Lung (tissue), 12 donors: ENCODE results near the gene ASCL3. TPM values are rescaled to one million over a fixed set of nuclear protein-coding genes. Genes with fewer than 3 reads are reported as not detected.

Source experiments
- ATAC-seq: fragments of 200-7000 bp; cut with Tn5 transposase; one replicate; pipeline ENCODE4 v1.9.1; 2020; ENCODE audit warnings: moderate number of reproducible peaks; ENCODE audit not compliant: insufficient read depth, low FRiP score
- DNase-seq, 3 donors: peaks; one replicate each; pipeline ENCODE4 v3.0.0-alpha.2; 2013 to 2017
- H3K27ac ChIP-seq, 2 donors: one replicate each; pipeline ENCODE4 v1.5.1; 2013; ENCODE audit warnings: mild to moderate bottlenecking in 2 of 2, moderate library complexity in 2 of 2, control low read depth in 1 of 2, inconsistent platforms in 1 of 2, low read depth in 1 of 2, low read length in 1 of 2
- H3K27me3 ChIP-seq, 3 donors: one replicate each; pipeline ENCODE4 v1.5.1; 2013; ENCODE audit warnings: low read length in 2 of 3; ENCODE audit not compliant: control insufficient read depth in 3 of 3, insufficient read depth in 3 of 3
- H3K36me3 ChIP-seq, 4 donors: one replicate each; pipeline ENCODE4 v1.5.1; 2013; ENCODE audit warnings: low read length in 4 of 4, mild to moderate bottlenecking in 1 of 4, moderate library complexity in 1 of 4; ENCODE audit not compliant: control insufficient read depth in 4 of 4, insufficient read depth in 4 of 4
- H3K4me1 ChIP-seq, 5 donors: one replicate each; pipeline ENCODE4 v1.5.1; 2013; ENCODE audit warnings: low read length in 5 of 5, mild to moderate bottlenecking in 2 of 5, moderate library complexity in 1 of 5; ENCODE audit not compliant: control insufficient read depth in 5 of 5, insufficient read depth in 5 of 5
- H3K4me3 ChIP-seq: one replicate; pipeline ENCODE4 v1.5.1; 2013; ENCODE audit warnings: mild to moderate bottlenecking, control low read depth, moderate library complexity
- H3K9ac ChIP-seq, 2 donors: one replicate each; pipeline ENCODE4 v1.5.1; 2013; ENCODE audit warnings: low read length in 2 of 2, control low read depth in 1 of 2; ENCODE audit not compliant: insufficient read depth in 1 of 2
- H3K9me3 ChIP-seq, 4 donors: one replicate each; pipeline ENCODE4 v1.5.1; 2013; ENCODE audit warnings: low read length in 3 of 4, mild to moderate bottlenecking in 1 of 4, moderate library complexity in 1 of 4; ENCODE audit not compliant: control insufficient read depth in 4 of 4, insufficient read depth in 3 of 4
- WGBS, 2 donors: extraction: QIAGEN DNeasy Blood & Tissue Kit; methylation state at CpG; one replicate each; pipeline ENCODE4 v1.1.7; 2013; 5-methylcytosine and 5-hydroxymethylcytosine counted together
- polyA plus RNA-seq, 2 donors: library from polyadenylated mRNA; stranded (reverse); fragments of 200-250 nt; gene quantifications; one replicate each; pipeline ENCODE4 v1.2.1, GENCODE V29; 2013
- total RNA-seq, 2 donors: library from RNA; depleted of rRNA in 1 of 2; stranded (reverse); fragments of >200 nt in 1 of 2; gene quantifications; one replicate each; pipeline ENCODE4 v1.2.1, GENCODE V29; 2014 to 2021
- TF ChIP-seq, protein P1 (sequence below): IDR thresholded peaks from 2 replicates; pipeline ENCODE4 v1.5.1; 2012; ENCODE audit warnings: mild to moderate bottlenecking; ENCODE audit errors: control extremely low read depth, extremely low read depth
- donor health status: control.
- donor health status: control.
- donor health status: Bipolar disorder and iron deficiency.
- donor health status: healthy.
- donor health status: DM: yes; HTN: yes; CAD: no.

ASCL3 gene
- total and polyA plus RNA-seq, 4 donors: not detected

DNA sequence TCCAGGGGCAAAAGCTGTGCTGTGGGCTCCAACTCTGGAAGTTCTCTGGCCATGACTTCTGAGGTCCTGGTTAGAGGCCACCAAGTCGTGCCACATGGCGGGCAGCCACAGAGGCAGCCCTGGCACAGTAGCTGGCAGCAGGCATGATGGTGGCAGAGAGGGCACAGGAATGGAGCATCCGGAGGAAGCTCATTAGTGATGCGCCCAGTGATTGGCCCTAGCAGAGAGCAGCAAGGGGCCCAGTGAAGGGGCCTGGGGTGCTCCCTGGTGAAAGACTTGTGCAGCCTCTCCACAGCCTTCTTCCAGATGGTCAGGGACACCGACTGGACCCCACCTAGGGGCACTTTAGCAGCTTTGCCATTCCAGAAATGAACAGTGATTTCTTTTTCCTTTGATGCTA lies 17.1 kb downstream of the ASCL3 start:
- H3K4me3 ChIP-seq: no peak overlapping the region
- H3K27ac ChIP-seq: no peak overlapping the region
- no peak for DNase-seq
- no peaks in the 10 kb centered on the region for H3K4me1 ChIP-seq
- 95 to 97% methylated on average over 5 of the region's 5 CpGs for WGBS, 2 donors
- H3K36me3 ChIP-seq: peaks cover 3 to 16% (median 11%) of the 10 kb centered on the region in 4 donors
- no peaks in the 10 kb centered on the region for H3K9me3 ChIP-seq
- ATAC-seq: no peak
- no peaks in the 10 kb centered on the region for H3K27me3 ChIP-seq
- TF ChIP-seq, protein P1, sequence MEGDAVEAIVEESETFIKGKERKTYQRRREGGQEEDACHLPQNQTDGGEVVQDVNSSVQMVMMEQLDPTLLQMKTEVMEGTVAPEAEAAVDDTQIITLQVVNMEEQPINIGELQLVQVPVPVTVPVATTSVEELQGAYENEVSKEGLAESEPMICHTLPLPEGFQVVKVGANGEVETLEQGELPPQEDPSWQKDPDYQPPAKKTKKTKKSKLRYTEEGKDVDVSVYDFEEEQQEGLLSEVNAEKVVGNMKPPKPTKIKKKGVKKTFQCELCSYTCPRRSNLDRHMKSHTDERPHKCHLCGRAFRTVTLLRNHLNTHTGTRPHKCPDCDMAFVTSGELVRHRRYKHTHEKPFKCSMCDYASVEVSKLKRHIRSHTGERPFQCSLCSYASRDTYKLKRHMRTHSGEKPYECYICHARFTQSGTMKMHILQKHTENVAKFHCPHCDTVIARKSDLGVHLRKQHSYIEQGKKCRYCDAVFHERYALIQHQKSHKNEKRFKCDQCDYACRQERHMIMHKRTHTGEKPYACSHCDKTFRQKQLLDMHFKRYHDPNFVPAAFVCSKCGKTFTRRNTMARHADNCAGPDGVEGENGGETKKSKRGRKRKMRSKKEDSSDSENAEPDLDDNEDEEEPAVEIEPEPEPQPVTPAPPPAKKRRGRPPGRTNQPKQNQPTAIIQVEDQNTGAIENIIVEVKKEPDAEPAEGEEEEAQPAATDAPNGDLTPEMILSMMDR: no peak
- H3K9ac ChIP-seq: no peak overlapping the region

DNA sequence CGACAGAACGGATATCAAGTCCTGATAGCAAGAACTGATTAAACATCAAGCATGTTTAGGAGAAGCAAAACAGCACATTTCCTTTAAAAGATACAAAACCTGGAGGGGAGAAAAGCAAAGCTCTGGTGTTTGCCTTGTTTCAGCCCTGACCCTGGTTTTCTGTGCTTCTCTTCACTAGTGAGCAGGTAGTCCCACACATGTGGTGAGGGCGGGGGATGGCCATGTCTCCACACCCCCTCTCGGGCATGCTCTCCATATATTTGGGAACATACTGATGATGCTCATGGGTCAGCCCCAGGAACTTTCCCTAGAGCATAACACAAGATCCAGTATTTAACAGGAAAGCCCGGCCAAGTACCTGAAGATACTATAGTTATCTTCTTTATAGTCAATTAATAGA lies 20.1 kb downstream of the ASCL3 start:
- 87 to 92% methylated on average over 5 of the region's 5 CpGs for WGBS, 2 donors
- DNase-seq (no peak), ATAC-seq (no peak)
- Histone ChIP-seq H3K4me1 (no peaks in the 10 kb centered on the region), H3K9ac (no peak overlapping the region), H3K9me3 (no peaks in the 10 kb centered on the region), H3K27me3 (no peaks in the 10 kb centered on the region), H3K27ac (no peak overlapping the region), H3K4me3 (no peak overlapping the region), H3K36me3 (peaks cover 26 to 36% (median 27%) of the 10 kb centered on the region in 4 donors)
- TF ChIP-seq, protein P1: no peak

DNA sequence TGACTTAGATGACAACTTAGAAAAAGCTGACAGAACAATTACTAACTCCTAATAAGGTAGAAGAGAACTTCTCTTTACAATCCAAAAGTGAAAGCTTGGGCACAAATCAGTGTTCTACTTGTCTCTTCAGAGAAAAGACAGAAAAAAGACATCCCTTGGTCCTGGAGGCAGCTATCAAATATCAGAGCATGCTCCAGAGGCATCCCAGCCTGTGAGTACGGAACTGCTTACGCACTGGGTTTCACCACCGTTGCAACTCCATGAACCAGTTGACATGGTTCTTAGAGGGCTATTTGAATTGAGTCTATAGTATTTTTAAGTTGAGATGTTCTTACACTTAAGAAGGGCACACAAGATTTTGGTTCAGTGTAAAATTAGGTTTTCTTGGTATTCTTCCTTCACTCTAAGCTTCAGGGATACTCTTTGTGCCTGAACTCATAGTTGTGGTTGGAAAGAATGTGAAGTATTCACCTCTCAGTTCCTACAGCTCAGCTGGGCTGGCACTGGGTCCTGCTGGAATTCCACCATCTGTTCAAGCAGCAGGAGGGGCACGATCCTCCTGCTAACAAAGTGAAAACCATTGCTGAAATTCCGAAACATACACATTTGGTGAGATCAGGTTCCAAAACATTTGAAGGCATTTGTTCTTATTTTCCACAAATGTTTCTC lies 25.5 kb downstream of the ASCL3 start:
- H3K9ac ChIP-seq: no peak overlapping the region
- no peaks in the 10 kb centered on the region for H3K27me3 ChIP-seq
- WGBS, 2 donors: 50 to 86% methylated on average over 5 of the region's 5 CpGs
- peak; percentile 81 for ATAC-seq
- DNase-seq: peak; percentile 42 to 71 (median 54)
- TF ChIP-seq, protein P1: no peak
- no peak overlapping the region for H3K4me3 ChIP-seq
- peaks cover 18 to 43% (median 26%) of the 10 kb centered on the region in 4 donors for H3K36me3 ChIP-seq
- no peaks in the 10 kb centered on the region for H3K9me3 ChIP-seq
- peak overlapping the region in 1 of 2 donors; percentile 73 for H3K27ac ChIP-seq
- peaks cover 0 to 7% (median 6%) of the 10 kb centered on the region in 5 donors for H3K4me1 ChIP-seq

DNA sequence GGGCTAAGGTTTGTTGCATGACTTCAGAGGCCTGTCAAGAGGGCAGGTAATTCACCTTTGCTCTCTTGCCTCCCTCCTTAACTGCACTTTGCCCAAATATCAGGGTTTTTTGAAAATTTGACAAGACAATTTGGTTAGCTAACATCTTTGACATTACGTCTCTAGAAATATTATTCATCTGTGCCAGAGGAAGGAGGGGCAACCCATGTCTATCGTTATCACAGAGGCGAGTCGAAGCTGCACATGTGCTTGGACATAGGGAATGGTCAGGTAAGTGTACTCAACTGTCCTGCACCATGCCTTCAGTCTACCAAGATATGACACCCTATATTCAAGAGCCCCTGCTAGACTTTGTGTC lies 28.2 kb downstream of the ASCL3 start:
- TF ChIP-seq, protein P1: no peak
- H3K4me1 ChIP-seq: peaks cover 0 to 18% (median 7%) of the 10 kb centered on the region in 5 donors

More for the DNA sequence above, 28.2 kb downstream of the ASCL3 start:
- peak overlapping the region in 1 of 2 donors; percentile 47 for H3K27ac ChIP-seq
- H3K27me3 ChIP-seq: no peaks in the 10 kb centered on the region
- H3K36me3 ChIP-seq: peaks cover 7 to 26% (median 15%) of the 10 kb centered on the region in 4 donors
- no peaks in the 10 kb centered on the region for H3K9me3 ChIP-seq
- H3K9ac ChIP-seq: no peak overlapping the region
- H3K4me3 ChIP-seq: no peak overlapping the region
- DNase-seq (no peak), ATAC-seq (no peak)
- WGBS, 2 donors: 55 to 79% methylated on average over 4 of the region's 4 CpGs
